ENCODE data around the gene ATP2A3.

The ATP2A3 gene

DNA sequence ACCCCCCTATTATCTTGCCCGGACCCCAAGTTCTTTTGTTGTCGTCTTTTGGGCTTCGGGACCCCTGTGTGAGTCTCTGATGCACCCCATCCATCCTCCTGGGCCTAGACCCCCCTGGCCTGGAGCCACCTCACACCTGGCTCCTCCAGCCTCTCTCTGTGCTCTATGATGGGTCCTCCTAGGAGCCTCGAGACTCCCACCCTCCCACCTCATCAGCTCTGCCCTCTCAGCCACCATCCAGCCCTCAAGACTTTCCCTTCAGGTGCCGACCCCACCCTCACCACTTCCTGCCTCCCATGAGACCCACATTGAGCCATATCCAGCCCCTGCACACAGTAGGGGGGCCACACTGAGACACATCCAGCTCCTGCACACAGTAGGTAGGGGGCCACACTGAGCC lies 8.7 kb upstream of the ATP2A3 start:
- DNase-seq (ENCODE audit: low spot score) = no peak

DNA sequence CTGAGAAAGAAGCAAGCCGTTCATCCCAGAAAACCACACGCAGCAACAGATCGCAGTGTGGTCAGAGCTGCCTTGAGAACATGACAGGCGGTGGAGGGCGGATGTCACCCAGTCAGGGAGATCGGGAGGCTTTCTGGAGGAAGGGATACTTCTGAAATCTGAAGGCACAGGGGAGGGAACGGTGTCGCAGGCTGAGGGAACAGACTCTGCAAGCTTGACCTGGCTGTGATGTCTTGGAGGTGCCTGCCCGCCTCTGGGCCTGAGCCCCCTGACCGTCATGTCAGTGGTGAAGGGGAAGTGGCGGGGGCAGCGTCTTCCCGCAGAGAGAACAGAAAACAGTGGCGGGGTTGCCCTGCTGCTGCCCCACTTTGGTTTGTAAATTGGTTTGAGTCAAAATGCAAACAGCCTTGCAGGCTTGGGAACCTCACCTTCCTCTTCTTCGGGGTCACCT lies 8.1 kb upstream of the ATP2A3 start:
- no peak for DNase-seq (ENCODE audit: low spot score)

DNA sequence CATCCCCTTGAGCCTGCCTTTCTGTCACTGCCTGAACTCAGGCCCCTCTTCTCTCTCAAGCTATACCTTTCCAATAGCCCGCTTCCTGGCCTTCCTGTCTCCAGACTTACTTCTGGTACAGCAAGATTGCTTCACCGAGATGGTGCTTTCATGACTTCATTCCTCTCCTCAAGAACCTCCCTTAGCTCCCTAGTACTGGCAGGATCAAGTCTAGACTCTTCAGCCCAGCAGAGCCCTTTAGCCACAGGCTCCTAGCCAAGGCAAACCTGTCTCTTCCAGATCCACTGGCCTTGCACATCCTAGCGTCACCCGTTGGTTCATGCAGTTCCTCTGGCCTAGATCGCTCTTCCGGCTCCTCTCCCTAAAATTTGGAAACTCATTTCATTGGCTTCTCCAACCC lies 6.4 kb upstream of the ATP2A3 start:
- no peak for DNase-seq (ENCODE audit: low spot score)

DNA sequence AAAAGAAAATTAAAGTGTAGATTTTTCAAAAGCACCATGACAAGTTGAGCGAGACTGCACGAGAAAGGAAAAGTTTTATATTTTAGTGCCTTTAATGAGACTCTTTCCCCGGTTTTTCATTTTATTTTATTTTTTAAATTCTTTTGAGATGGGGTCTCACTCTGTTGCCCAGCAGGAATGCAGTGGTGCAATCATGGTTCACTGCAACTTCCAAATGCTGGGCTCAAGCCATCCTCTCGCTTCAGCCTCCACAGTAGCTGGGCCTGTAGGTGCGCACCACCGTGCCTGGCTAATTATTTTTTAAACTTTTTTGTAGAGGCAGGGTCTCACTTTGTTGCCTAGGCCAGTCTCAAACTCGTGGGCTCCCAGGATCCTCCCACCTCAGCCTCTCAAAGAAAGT lies 5.7 kb upstream of the ATP2A3 start:
- no peak for DNase-seq (ENCODE audit: low spot score)

DNA sequence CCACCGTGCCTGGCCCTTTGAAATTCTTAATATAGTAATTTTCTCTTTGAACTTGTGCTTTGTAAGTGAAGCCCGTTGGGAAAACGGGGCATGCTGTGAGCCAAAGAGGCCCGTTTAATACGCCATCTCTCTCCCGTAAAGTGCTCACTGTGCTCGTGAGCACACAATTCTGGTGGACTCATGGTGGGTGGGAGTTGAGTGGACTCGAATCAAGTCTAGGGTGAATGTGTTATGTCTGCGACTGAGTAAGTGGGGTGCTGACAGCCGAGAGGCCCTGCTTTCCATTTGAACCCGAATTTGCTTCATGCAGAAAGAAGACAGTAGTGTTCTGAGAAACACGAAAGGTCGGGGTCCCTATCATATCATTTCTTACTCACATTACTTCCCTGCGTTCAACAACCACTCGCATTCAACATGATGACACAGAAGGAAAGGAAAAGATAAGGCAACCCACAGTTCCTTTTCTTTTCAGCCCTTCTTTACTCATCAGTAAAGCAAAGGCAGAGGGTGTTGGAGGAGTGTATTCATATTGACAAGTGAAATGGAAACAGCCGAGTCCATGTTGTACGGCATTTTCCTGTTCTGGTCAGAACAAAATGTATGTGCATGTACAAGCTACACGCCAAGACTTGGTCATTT lies 4.8 kb upstream of the ATP2A3 start:
- DNase-seq (ENCODE audit: low spot score) = no peak

- DNase-seq (ENCODE audit: low spot score) = no peak
These were observed 3.8 kb upstream of the ATP2A3 start for GRCh38 chr17:3968015-3968414.

DNA sequence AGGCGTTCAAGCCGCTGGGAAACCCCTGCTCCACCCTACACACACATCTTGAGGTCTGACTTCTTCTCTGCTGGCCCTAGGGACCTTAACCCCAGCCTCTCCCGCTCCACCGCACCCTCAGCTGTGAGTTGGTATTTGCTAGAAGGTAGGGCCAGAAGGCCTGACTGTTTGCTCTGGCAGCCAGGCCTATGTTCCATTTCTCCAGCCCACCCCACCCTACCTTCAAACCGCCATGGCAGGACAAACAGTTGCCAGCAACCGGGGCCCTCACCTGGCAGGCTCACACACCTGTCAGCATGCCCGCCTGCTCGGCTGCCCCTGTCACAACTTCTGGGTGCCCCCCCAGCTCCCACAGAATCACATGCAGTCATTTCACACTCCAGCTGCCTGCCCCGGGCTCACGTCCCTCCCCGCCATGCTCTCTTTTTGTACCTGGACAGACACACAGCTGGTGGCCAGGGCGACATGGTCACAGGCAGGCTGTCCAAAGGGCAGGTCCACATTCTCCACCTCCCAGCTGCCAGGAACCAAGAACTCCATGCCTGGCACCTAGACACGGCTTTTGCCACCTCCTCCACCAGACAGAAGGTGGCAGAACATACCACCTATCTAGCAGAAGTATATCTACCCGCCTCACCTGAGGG lies 2.6 kb upstream of the ATP2A3 start:
- DNase-seq (ENCODE audit: low spot score) = no peak

- peak; percentile 79 for DNase-seq (ENCODE audit: low spot score)
These were observed 1.0 kb upstream of the ATP2A3 start for GRCh38 chr17:3965118-3965800.

- DNase-seq (ENCODE audit: low spot score) = peak; percentile 55
These were observed 718 bp downstream of the ATP2A3 start for GRCh38 chr17:3963237-3964201.

DNA sequence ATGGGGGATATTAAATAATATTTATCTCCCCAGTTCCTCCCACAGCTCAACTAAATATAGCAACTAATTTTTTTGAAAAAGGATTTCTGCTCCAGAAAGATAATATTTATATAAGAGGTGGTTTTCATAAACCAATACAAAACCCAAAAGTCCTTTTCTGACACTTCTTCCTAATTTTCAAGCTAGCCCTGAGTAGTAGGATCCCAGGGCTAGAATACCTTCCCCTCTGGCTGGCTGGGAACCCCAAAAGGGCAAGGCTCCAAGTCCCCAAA lies 1.3 kb downstream of the ATP2A3 start:
- DNase-seq (ENCODE audit: low spot score) = no peak

DNA sequence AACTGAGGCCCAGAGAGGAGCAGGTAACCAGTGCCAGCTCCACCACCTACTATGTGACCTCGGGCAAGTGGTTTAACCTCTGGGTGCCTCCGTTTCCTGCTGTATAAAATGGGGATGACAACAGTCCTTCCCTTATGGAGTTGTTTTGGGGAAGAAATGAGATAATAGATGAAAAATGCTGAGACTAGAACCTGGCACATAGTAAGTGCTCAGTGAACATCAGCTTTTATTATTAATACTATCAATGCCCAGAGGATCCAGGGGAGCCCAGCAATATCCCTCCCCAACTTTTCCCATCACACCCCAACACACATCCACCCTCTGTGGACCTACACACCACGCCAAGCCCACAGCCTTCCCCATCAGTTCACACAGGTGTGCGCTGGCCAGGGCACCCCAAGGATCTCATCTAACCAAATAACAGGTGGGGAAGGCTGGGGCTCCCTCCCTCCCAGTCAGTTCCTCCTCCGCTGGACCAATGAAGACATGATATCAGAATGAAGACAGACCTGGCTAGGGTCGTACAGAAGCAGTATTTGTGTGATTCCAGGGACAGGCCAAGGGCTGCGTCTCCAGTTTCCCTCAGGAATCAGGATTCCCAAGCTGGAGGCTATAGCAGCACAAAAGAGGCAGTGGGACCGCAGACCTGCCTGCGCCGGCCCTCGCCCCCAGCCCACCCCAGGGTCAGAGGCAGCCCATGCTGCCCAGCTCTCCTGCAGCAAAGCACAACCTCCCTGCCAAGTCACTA lies 1.8 kb downstream of the ATP2A3 start:
- no peak for DNase-seq (ENCODE audit: low spot score)

- DNase-seq (ENCODE audit: low spot score) = no peak
These were observed 2.6 kb downstream of the ATP2A3 start for GRCh38 chr17:3961564-3962047.

GRCh38 chr17:3960764-3961163 lies 3.5 kb downstream of the ATP2A3 start:
- DNase-seq (ENCODE audit: low spot score) = no peak

- no peak for DNase-seq (ENCODE audit: low spot score)
These were observed 4.2 kb downstream of the ATP2A3 start for GRCh38 chr17:3959921-3960601.

GRCh38 chr17:3959295-3959899 lies 4.8 kb downstream of the ATP2A3 start:
- no peak for DNase-seq (ENCODE audit: low spot score)

DNA sequence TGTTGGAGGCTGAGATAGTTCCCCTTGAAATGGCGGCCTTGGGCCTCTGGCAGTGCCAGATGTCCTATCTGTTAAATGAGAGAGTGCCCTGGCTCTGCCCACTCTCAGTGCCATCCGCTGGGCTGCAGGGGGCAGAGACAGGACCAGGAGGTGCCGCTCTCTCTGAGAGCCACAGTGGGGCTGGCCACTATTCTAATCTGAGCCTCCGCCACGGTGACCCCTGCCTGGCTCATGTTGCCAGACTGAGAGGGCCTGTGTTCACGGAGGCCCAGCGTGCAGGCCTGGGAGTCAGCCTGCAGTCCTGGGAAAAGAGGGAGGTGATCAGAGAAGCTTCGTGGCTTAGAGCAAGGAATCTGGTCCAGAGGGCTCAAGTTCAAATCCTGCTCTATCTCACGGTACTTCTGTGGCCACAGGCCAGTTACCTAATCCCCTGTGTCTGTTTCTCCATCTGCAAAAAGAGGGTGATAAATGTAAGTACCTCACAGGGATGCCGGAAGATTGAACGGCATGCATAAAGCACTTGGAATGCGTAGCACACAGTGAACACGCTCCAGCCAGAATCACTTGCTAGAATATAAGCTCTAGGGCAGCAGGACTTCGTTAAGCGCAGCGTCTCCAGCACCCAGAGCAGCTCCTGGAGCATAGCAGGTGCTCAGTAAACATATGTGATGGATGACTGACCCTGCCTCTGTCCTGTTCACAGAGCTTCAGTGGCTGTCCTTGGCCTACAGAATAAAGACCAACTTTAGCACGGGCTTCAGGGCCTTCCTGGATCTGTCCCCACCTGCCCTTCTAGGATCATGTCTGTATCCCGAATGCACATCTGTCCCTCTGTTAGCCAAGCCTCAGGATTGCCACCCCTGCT lies 6.3 kb downstream of the ATP2A3 start:
- no peak for DNase-seq (ENCODE audit: low spot score)

DNA sequence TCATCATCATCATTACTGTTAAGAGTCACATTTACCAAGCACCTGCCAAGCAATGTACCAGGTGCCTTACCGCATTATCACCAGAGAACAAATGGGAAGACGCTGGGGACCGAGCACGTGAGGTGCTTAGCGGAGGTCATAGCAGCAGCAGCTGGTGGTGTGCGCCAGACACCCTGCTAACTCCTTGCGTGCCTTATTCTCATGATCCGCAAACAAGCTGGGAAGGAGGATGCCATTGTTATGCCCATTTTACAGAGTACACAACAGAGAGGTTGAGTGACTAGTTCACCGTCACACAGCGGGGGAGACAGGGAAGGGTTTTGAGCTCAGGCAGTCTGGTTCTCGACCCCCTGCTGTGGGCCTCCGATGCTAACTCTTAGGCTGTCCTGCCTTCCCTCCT lies 7.3 kb downstream of the ATP2A3 start:
- no peak for DNase-seq (ENCODE audit: low spot score)

DNA sequence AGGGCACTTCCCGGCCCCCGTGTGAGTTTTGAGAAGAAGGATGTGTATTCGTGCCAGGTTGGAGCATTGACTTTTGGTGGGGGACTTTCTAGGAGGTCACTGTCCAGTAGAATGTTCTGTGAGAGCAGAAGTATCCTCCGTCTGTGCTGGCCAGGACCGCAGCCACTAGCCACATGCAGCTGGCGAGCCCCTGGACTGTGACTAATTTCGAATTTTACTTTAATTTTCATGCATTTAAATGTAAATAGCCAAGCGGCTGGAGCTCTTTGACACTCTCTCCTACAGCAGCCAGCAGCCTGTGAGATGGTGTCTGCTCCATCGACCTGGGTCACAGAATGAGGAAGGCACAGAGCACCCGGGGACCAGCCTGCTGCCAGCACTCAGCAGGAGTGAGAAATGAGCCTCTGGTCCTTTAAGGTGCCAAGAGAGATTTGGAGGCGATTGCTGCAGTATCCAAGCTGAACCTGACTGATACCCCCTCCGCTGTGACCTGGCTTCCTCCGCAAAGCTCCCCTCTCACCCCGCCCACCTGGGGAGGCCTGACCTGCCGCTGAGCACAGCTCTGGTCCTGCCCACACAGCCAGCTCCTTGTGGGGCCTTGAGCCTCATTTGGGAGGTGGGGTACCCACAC lies 7.8 kb downstream of the ATP2A3 start:
- DNase-seq (ENCODE audit: low spot score) = no peak

DNA sequence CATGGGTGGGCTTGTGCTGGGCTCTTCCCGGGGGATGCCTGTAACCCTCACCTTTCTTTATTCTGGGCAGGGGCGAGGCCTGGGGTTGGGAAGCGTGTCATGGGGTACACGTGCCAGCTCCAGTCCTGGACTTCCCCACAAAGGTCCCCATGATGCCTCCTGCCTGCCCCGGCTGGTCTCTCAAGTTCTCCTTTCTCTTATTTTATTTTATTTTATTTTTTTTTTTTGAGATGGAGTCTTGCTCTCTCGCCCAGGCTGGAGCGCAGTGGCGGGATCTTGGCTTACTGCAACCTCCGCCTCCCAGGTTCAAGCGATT lies 8.6 kb downstream of the ATP2A3 start:
- no peak for DNase-seq (ENCODE audit: low spot score)

Measured in activated CD4-positive, alpha-beta T cell treated with anti-CD3 and anti-CD28 coated beads, Interleukin-2, Interleukin-4, amounts not matched to agents 100 ng/mL and 50 ng/mL, durations not matched to agents 16 hours and 8 hours (primary cell).